Measurements from ENCODE around the gene HMCES.
"Not testable (repeated sequence)": the region's sequence is repeated elsewhere in the genome, so short reads cannot be mapped to it uniquely, and the experiment has no call there.

The HMCES gene

GRCh38 chr3:129320825-129321487 is 42.3 kb downstream of the HMCES start:
- DNase-seq (ENCODE audit: low read depth in 3 of 3) = no peak

GRCh38 chr3:129321887-129322286 is 43.2 kb downstream of the HMCES start:
- no peak for DNase-seq (ENCODE audit: low read depth in 3 of 3)

- DNase-seq (ENCODE audit: low read depth in 3 of 3) = no peak
Measured at GRCh38 chr3:129323651-129324294, 45.1 kb downstream of the HMCES start.

- DNase-seq (ENCODE audit: low read depth in 3 of 3) = no peak
Measured at GRCh38 chr3:129324855-129325254, 46.2 kb downstream of the HMCES start.

GRCh38 chr3:129325383-129325782 is 46.7 kb downstream of the HMCES start:
- DNase-seq (ENCODE audit: low read depth in 3 of 3) = no peak

- DNase-seq (ENCODE audit: low read depth in 3 of 3) = no peak
Measured at GRCh38 chr3:129326138-129326537, 47.5 kb downstream of the HMCES start.

- DNase-seq (ENCODE audit: low read depth in 3 of 3) = no peak
Measured at GRCh38 chr3:129326595-129326994, 47.9 kb downstream of the HMCES start.

- no peak for DNase-seq (ENCODE audit: low read depth in 3 of 3)
Measured at GRCh38 chr3:129327510-129327909, 48.8 kb downstream of the HMCES start.

- DNase-seq (ENCODE audit: low read depth in 3 of 3) = no peak
Measured at GRCh38 chr3:129329858-129330257, 51.2 kb downstream of the HMCES start.

- no peak for DNase-seq (ENCODE audit: low read depth in 3 of 3)
Measured at GRCh38 chr3:129330409-129330808, 51.7 kb downstream of the HMCES start.

GRCh38 chr3:129333891-129334290 is 55.2 kb downstream of the HMCES start:
- no peak for DNase-seq (ENCODE audit: low read depth in 3 of 3)

- no peak for DNase-seq (ENCODE audit: low read depth in 3 of 3)
Measured at GRCh38 chr3:129336093-129336706, 57.5 kb downstream of the HMCES start.

GRCh38 chr3:129337719-129338118 is 59.0 kb downstream of the HMCES start:
- DNase-seq (ENCODE audit: low read depth in 3 of 3) = not testable (repeated sequence)

- not testable (repeated sequence) for DNase-seq (ENCODE audit: low read depth in 3 of 3)
Measured at GRCh38 chr3:129339186-129339585, 60.5 kb downstream of the HMCES start.

- DNase-seq (ENCODE audit: low read depth in 3 of 3) = not testable (repeated sequence)
Measured at GRCh38 chr3:129339833-129340232, 61.2 kb downstream of the HMCES start.

GRCh38 chr3:129341331-129342141 is 62.9 kb downstream of the HMCES start:
- no peak for DNase-seq (ENCODE audit: low read depth in 3 of 3)

- no peak for DNase-seq (ENCODE audit: low read depth in 3 of 3)
Measured at GRCh38 chr3:129343643-129344360, 65.1 kb downstream of the HMCES start.

GRCh38 chr3:129344540-129345220 is 66.0 kb downstream of the HMCES start:
- DNase-seq (ENCODE audit: low read depth in 3 of 3) = no peak

- no peak for DNase-seq (ENCODE audit: low read depth in 3 of 3)
Measured at GRCh38 chr3:129345281-129345680, 66.6 kb downstream of the HMCES start.

- no peak for DNase-seq (ENCODE audit: low read depth in 3 of 3)
Measured at GRCh38 chr3:129345971-129346370, 67.3 kb downstream of the HMCES start.

All from stimulated activated CD4-positive, alpha-beta T cell treated with anti-CD3 and anti-CD28 coated beads, TNF-alpha, amount 100 ng/mL, for 4 hours (primary cell).